NOMO-1 treated with DMSO at 0.1 percent for 48 hours (cell line): ENCODE results near the gene ADD3.

Experiments
- DNase-seq: peaks from one replicate; lab custom pipeline; 2025; ENCODE audit not compliant: unreplicated experiment; lab: John Stamatoyannopoulos, UW

Gene ADD3

GRCh38 chr10:110058212-110058611 lies 50.4 kb downstream of the ADD3 start:
- no peak for DNase-seq

- no peak for DNase-seq
These were observed 52.1 kb downstream of the ADD3 start for GRCh38 chr10:110059925-110060324.

- DNase-seq = no peak
These were observed 53.9 kb downstream of the ADD3 start for GRCh38 chr10:110061687-110062086.

GRCh38 chr10:110065269-110065668 lies 57.5 kb downstream of the ADD3 start:
- DNase-seq = no peak

- peak; percentile 70 for DNase-seq
These were observed 60.4 kb downstream of the ADD3 start for GRCh38 chr10:110067960-110068770.

- no peak for DNase-seq
These were observed 61.0 kb downstream of the ADD3 start for GRCh38 chr10:110068780-110069179.

- DNase-seq = peak; percentile 67
These were observed 61.8 kb downstream of the ADD3 start for GRCh38 chr10:110069502-110069982.

GRCh38 chr10:110073896-110074295 lies 66.1 kb downstream of the ADD3 start:
- no peak for DNase-seq

GRCh38 chr10:110074298-110074697 lies 66.5 kb downstream of the ADD3 start:
- DNase-seq = peak; percentile 57

GRCh38 chr10:110074758-110075671 lies 67.2 kb downstream of the ADD3 start:
- DNase-seq = no peak

- DNase-seq = no peak
These were observed 67.9 kb downstream of the ADD3 start for GRCh38 chr10:110075686-110076085.

GRCh38 chr10:110076559-110077318 lies 69.0 kb downstream of the ADD3 start:
- DNase-seq = peak; percentile 99

- peak; percentile 84 for DNase-seq
These were observed 69.8 kb downstream of the ADD3 start for GRCh38 chr10:110077436-110078130.

GRCh38 chr10:110078317-110078716 lies 70.5 kb downstream of the ADD3 start:
- no peak for DNase-seq

GRCh38 chr10:110081911-110082310 lies 74.1 kb downstream of the ADD3 start:
- DNase-seq = no peak

- no peak for DNase-seq
These were observed 76.1 kb downstream of the ADD3 start for GRCh38 chr10:110083884-110084283.

- no peak for DNase-seq
These were observed 79.9 kb downstream of the ADD3 start for GRCh38 chr10:110087682-110088081.

GRCh38 chr10:110088367-110089104 lies 80.8 kb downstream of the ADD3 start:
- no peak for DNase-seq

- no peak for DNase-seq
These were observed 84.0 kb downstream of the ADD3 start for GRCh38 chr10:110091830-110092229.

GRCh38 chr10:110093722-110094121 lies 85.9 kb downstream of the ADD3 start:
- DNase-seq = no peak
